Activated CD8-positive, alpha-beta memory T cell treated with anti-CD3 and anti-CD28 coated beads, Interleukin-2, amount 50 U/mL, for 4 hours (primary cell): ENCODE data around the gene NT5DC2.
A peak's percentile ranks its signal among the peaks of the same experiment; 100 is the strongest.

Source experiments
- DNase-seq: peaks from one replicate; pipeline ENCODE4 v3.0.0-alpha.2; 2020

Gene NT5DC2

GRCh38 chr3:52533623-52534280, at the start of gene NT5DC2:
NT5DC2 (minus strand) TSS chr3:52533857; CDS start chr3:52533737, 120 bp downstream.
- peak; percentile 69 for DNase-seq

- no peak for DNase-seq
Observed at GRCh38 chr3:52574056-52574965, 40.7 kb upstream of the NT5DC2 start.

GRCh38 chr3:52572221-52572620, 38.6 kb upstream of the NT5DC2 start:
- DNase-seq = no peak

DNA sequence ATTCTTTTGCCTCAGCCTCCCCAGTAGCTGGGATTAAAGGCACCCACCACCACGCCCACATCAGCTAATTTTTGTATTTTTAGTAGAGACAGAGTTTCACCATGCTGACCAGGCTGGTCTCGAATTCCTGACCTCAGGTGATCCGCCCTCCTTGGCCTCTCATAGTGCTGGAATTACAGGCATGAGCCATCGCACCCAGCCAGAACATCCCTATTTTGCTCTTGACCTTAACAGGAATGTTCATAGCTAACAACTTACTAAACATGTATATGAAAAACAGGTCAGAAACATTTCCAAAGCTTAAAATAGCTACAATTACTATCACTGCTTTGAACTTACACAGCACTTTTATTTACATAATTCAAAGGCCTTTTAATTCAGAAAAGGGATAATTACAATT, 36.4 kb upstream of the NT5DC2 start:
- DNase-seq = no peak

DNA sequence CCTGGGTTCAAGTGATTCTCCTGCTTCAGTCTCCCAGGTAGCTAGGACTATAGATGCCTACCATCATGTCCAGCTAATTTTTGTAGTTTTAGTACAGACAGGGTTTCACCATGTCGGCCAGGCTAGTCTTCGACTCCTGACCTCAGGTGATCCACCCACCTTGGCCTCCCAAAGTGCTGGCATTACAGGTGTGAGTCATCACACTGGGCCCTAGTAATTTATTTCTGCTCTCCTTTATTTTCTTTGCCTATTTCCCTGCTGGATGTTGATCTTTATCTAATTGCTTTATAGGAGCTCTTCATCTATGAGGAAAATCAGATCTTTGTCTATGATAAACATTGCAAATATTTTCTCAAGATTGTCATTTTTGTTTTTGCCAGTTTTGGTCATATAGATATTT, 34.4 kb upstream of the NT5DC2 start:
- no peak for DNase-seq

DNA sequence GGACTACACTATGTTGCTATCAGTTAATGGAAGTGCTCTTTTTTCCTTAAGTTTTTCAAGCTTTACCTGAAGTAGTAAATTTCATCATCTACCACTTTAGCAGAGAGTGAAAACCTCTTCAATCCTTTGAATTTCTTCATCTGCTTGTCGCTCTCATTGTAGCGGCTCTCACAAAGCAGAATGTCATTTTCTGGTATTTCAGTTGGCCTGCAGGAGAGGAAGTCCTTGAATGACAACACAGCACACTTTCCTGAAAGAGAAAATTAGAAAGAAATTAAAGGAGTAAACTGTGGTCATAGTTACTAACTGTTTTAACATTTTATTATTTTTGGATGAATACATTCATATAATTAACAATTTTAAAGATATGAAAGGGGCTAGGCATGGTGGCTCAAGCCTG, 30.3 kb upstream of the NT5DC2 start:
- DNase-seq = no peak

DNA sequence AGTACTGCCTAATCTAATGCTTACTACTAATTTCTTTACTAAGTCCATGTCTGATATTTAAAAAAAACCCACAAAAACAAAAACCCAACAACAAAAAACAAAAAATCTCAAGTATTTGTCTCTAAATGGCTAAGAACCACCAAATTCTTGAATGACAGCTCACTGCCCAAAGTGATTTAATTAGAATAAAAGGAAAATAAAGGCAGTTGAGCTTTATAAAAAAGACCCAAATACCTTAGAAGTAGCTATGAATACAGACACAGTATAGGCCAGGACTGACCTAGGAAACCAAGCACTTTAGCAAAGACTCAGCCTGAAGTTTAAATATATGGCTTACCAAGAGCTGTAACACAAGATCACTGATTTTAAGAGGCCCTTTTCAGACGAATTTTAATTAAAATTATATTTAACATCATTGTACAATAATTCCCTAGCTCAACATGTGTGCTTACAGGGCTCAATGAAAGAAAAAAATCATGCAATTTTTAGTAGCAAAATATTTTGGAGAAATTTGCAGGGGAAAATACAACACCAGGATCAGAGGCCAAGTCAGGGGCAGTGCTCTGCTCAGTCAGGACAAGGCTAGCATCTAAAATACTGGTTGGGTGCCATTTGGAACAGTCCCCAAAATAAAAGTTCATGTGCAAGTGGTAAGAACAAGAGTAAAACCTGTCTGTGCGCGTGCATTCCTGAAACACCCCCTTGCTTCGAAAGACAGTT, 27.5 kb upstream of the NT5DC2 start:
- DNase-seq = no peak

- no peak for DNase-seq
Observed at GRCh38 chr3:52558436-52558835, 24.8 kb upstream of the NT5DC2 start.

DNA sequence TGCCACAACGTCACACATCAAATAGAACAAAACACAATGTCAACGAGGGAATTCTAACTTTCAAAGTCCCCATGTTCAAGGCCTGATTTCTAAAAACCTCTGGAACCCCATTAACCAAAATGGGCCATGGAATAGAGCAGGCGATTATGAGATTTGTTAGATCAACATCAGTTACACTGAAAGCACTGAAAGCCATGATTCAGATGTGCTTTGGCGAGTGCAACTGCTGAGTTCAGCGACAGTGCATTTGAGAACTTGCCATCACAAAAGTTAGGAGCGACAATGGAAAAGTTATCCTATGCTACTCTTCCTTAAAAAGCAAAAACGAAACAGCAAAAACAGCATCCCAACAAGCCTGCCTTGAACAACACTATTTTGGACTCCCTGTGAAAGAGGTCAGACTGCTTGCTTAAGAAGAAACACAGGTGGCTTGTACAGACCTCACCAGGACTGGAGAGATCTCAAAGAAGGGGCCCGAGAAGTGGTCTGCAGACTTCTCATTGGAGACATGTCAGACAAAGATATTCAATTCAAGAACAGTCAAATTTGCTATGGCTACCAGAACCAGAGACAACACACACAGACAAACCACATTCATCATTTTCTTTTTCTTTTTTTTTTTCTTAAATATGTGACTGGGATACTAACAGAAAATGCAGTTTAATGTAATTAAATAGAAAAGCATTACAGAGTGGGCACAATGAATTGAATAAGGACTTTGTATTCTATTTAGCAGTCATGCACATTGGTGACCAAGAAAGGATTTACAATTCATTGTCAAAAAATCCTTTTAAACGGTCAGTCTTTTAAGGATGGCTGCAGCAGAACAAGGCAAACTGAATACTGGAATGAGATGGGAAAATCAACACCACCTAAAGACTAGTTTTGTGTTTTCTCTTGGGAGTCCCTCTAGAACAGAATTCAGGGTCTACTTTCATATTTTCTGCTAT, 23.6 kb upstream of the NT5DC2 start:
- no peak for DNase-seq

- DNase-seq = no peak
Observed at GRCh38 chr3:52555056-52555455, 21.4 kb upstream of the NT5DC2 start.

DNA sequence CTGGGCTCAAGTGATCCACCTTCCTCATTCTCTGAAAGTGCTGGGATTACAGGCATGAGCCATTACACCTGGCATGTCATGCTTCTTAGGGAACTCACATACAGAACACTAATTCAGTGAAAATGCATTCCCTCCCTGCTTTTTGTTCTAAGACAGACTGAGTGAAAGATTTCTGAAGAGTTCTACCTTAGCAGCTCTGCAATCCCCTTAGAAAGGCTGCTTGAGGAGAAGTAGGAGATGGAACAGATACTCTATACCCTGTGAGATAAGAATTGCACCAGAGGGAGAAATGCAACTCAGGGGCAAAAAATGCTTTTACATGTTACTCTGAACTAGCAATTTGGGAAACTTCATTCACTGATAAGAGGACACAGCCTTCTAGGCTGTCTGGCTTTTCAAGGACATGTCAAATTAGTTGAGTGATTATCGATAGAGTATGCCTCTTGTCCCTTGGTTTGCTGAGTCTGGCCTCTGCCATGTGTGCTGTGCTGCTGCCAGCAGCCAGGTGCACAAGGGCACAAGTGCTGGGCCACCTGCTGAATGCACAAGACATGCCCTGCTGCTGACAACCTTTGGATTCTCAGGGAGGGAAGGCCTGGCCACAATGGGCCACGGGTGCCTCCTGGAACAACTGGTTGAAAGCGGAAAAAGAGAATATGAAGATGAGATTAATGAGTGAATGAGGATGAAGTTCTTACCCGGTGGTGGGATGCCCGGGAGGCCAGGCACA, 20.5 kb upstream of the NT5DC2 start:
- no peak for DNase-seq

- no peak for DNase-seq
Observed at GRCh38 chr3:52552089-52552488, 18.4 kb upstream of the NT5DC2 start.

GRCh38 chr3:52551118-52551517, 17.5 kb upstream of the NT5DC2 start:
- DNase-seq = no peak

GRCh38 chr3:52547143-52547542, 13.5 kb upstream of the NT5DC2 start:
- DNase-seq = no peak

- DNase-seq = no peak
Observed at GRCh38 chr3:52546111-52546901, 12.6 kb upstream of the NT5DC2 start.

- DNase-seq = no peak
Observed at GRCh38 chr3:52544937-52545336, 11.3 kb upstream of the NT5DC2 start.

DNA sequence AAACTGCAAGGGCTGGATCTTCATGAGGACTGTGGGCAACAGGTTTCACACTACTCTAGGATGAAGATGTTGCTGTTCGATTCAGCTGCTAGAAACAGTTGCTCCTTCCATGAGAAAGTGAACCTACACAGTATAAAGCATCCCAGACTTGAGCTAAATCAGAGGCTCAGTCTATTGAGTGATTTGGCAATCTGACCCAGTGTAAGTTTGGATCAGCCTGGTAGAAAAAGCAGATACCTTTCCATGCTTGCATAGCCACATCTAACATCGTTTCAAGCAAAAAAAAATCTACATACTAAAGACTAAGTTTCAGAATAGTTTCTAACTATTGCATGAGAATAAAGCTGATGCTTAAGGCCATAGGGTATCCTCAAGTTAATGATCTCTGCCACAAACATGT, 7.4 kb upstream of the NT5DC2 start:
- no peak for DNase-seq

GRCh38 chr3:52539010-52539653, 5.5 kb upstream of the NT5DC2 start:
- no peak for DNase-seq

GRCh38 chr3:52537726-52538421, 4.2 kb upstream of the NT5DC2 start:
- DNase-seq = no peak

DNA sequence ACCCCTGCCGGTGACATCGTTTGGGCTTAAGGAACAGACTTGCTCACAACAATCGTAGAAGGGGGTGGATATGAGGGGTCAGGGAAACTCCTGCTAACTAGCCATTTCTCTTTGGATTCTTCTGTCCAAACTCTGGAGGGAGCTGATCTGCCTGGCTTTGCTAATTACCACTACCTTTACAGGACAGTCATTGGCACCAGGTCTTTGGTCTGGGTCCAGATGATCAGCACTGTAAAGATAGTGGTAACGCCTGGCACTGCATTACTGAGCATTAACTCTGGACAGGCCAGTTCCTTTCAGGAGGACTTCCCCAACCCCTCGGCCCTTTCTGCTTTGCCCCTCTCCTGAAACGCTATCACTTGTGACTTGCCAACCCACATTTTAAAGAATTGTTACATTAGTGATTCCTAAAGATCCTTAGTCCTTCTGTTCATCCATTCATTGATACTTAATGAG, 3.5 kb upstream of the NT5DC2 start:
- DNase-seq = no peak
